Caco-2 (cell line): Measurements from ENCODE around the gene PIP4K2A. TPM values are rescaled to one million over a fixed set of nuclear protein-coding genes. Genes with fewer than 3 reads are reported as not detected.

Experiments
- BruUV-seq: library from RNA; stranded (reverse); fragments of 400-500 nt; replicated peaks from 2 replicates; lab custom pipeline; 2021; lab: Mats Ljungman, UMichigan
- CTCF ChIA-PET: fragments of 300-600 bp; sonication (Branson Sonifier 250); formaldehyde crosslinking; loops from one replicate; lab custom pipeline; 2022; ENCODE audit warnings: antibody characterized with exemption; lab: Charles Lee
- POLR2A ChIA-PET: fragments of 300-600 bp; sonication (Branson Sonifier 250); formaldehyde crosslinking; loops from one replicate; lab custom pipeline; 2022; ENCODE audit warnings: antibody characterized with exemption; lab: Charles Lee
- DNase-seq, 2 experiments: peaks; one replicate each; pipeline versions ENCODE4 v3.0.0 to v3.0.0-alpha.2; 2020 to 2022
- H3K27me3 ChIP-seq: replicated peaks from 2 replicates; pipeline ENCODE4 v1.6.0; 2011; ENCODE audit warnings: low read length; ENCODE audit not compliant: control insufficient read depth, insufficient read depth
- H3K36me3 ChIP-seq: 2 replicates; pipeline ENCODE4 v1.5.1; 2011; ENCODE audit warnings: low read length; ENCODE audit not compliant: control insufficient read depth, insufficient read depth
- H3K4me1 ChIP-seq: fragments of 250-450 bp; sonication (Bioruptor Pico); 2 replicates; pipeline ENCODE4 v1.5.1; 2020; ENCODE audit warnings: mild to moderate bottlenecking
- H3K4me3 ChIP-seq: 2 replicates; pipeline ENCODE4 v1.5.1; 2011; ENCODE audit warnings: low read depth, mild to moderate bottlenecking, control low read depth, low read length
- H3K9me3 ChIP-seq: fragments of 250-450 bp; sonication (Bioruptor Pico); 2 replicates; pipeline ENCODE4 v1.5.1; 2020; ENCODE audit warnings: mild to moderate bottlenecking, moderate library complexity
- H3K27ac Mint-ChIP-seq: one replicate; pipeline ENCODE4 v1.8.0; 2022; ENCODE audit warnings: mixed read lengths; ENCODE audit not compliant: unreplicated experiment
- H3K27me3 Mint-ChIP-seq: one replicate; pipeline ENCODE4 v1.8.0; 2022; ENCODE audit warnings: mixed read lengths; ENCODE audit not compliant: insufficient read depth, unreplicated experiment
- H3K36me3 Mint-ChIP-seq: one replicate; pipeline ENCODE4 v1.8.0; 2022; ENCODE audit warnings: mild to moderate bottlenecking, mixed read lengths; ENCODE audit not compliant: insufficient read depth, unreplicated experiment
- H3K4me1 Mint-ChIP-seq: one replicate; pipeline ENCODE4 v1.8.0; 2022; ENCODE audit warnings: low read depth, mixed read lengths; ENCODE audit not compliant: unreplicated experiment
- H3K4me3 Mint-ChIP-seq: one replicate; pipeline ENCODE4 v1.8.0; 2022; ENCODE audit warnings: mild to moderate bottlenecking, moderate library complexity, mixed read lengths; ENCODE audit not compliant: unreplicated experiment
- H3K9me3 Mint-ChIP-seq: one replicate; pipeline ENCODE4 v1.8.0; 2022; ENCODE audit warnings: mixed read lengths; ENCODE audit not compliant: unreplicated experiment
- CTCF ChIP-seq, 2 experiments: fragments of 200-600 bp in 1 of 2; IDR thresholded peaks; 1 replicate in 1 of 2; 2 replicates in 1 of 2; pipeline versions ENCODE4 v1.5.1 to v1.8.0; 2011 to 2022; ENCODE audit warnings: antibody characterized with exemption in 1 of 2, control low read depth in 1 of 2, inconsistent platforms in 1 of 2, low read depth in 1 of 2, low read length in 1 of 2, mild to moderate bottlenecking in 1 of 2, moderate library complexity in 1 of 2; ENCODE audit not compliant: insufficient read depth in 1 of 2, severe bottlenecking in 1 of 2, unreplicated experiment in 1 of 2
- intact Hi-C: fragments of 100-400 bp; cut with micrococcal nuclease; formaldehyde crosslinking; loops from one replicate; pipeline ENCODE4 v1.10.0; 2022; ENCODE audit not compliant: unreplicated experiment
- total RNA-seq: library from RNA; stranded (reverse); gene quantifications from 2 replicates; pipeline ENCODE4 v1.2.3, GENCODE V29; 2022

Gene PIP4K2A
- total RNA-seq, 1 experiment from 2014 or later: 26.9 TPM

GRCh38 chr10:22622242-22622806 lies 92.1 kb downstream of the PIP4K2A start:
- Histone ChIP-seq H3K27me3 (no peaks in the 10 kb centered on the region), H3K4me3 (no peak overlapping the region), H3K9me3 (no peaks in the 10 kb centered on the region), H3K4me1 (peaks cover 68% of the 10 kb centered on the region), H3K36me3 (no peaks in the 10 kb centered on the region)
- no peak for DNase-seq
- H3K4me1 Mint-ChIP-seq: peaks cover 62% of the 10 kb centered on the region
- intact Hi-C loops: loop anchor here (5.0 kb wide), 1 partner anchor 90 kb away; the partner anchor contains the start of gene PIP4K2A
- no peaks in the 10 kb centered on the region for H3K36me3 Mint-ChIP-seq
- ChIA-PET POLR2A (no interaction called here), CTCF (no interaction called here)
- no peaks in the 10 kb centered on the region for H3K27me3 Mint-ChIP-seq
- no TSS peak for BruUV-seq
- peak overlapping the region; percentile 64 for H3K27ac Mint-ChIP-seq
- H3K4me3 Mint-ChIP-seq: no peak overlapping the region
- TF ChIP-seq CTCF (IDR thresholded peaks at IDR 0.05; ENCODE audit: insufficient read depth in 1 of 2, low read depth in 1 of 2, low read length in 1 of 2, severe bottlenecking in 1 of 2, unreplicated experiment in 1 of 2): no peak
- no peaks in the 10 kb centered on the region for H3K9me3 Mint-ChIP-seq

GRCh38 chr10:22621726-22622125 lies 92.7 kb downstream of the PIP4K2A start:
- H3K4me3 ChIP-seq: no peak overlapping the region
- no TSS peak for BruUV-seq
- ChIA-PET CTCF (no interaction called here), POLR2A (no interaction called here)
- H3K27me3 ChIP-seq: no peaks in the 10 kb centered on the region
- no peaks in the 10 kb centered on the region for H3K9me3 ChIP-seq
- TF ChIP-seq CTCF (IDR thresholded peaks at IDR 0.05; ENCODE audit: insufficient read depth in 1 of 2, low read depth in 1 of 2, low read length in 1 of 2, severe bottlenecking in 1 of 2, unreplicated experiment in 1 of 2): no peak
- Mint-ChIP-seq H3K9me3 (no peaks in the 10 kb centered on the region), H3K27me3 (no peaks in the 10 kb centered on the region), H3K4me3 (no peak overlapping the region), H3K36me3 (no peaks in the 10 kb centered on the region), H3K4me1 (peaks cover 58% of the 10 kb centered on the region), H3K27ac (peak overlapping the region; percentile 64)
- H3K36me3 ChIP-seq: no peaks in the 10 kb centered on the region
- peaks cover 68% of the 10 kb centered on the region for H3K4me1 ChIP-seq
- intact Hi-C loops: loop anchor here (5.0 kb wide), 1 partner anchor 91 kb away; the partner anchor contains the start of gene PIP4K2A
- DNase-seq: no peak

- POLR2A ChIA-PET: no interaction called here
- intact Hi-C loops: loop anchor here (5.0 kb wide), 1 partner anchor 91 kb away; the partner anchor contains the start of gene PIP4K2A
- BruUV-seq: no TSS peak
- Mint-ChIP-seq H3K36me3 (no peaks in the 10 kb centered on the region), H3K4me1 (peaks cover 54% of the 10 kb centered on the region), H3K4me3 (no peak overlapping the region), H3K27me3 (no peaks in the 10 kb centered on the region), H3K27ac (no peak overlapping the region), H3K9me3 (no peaks in the 10 kb centered on the region)
- H3K4me1 ChIP-seq: peaks cover 68% of the 10 kb centered on the region
- CTCF ChIA-PET: no interaction called here
- no peak for TF ChIP-seq CTCF (IDR thresholded peaks at IDR 0.05; ENCODE audit: insufficient read depth in 1 of 2, low read depth in 1 of 2, low read length in 1 of 2, severe bottlenecking in 1 of 2, unreplicated experiment in 1 of 2)
- H3K27me3 ChIP-seq: no peaks in the 10 kb centered on the region
- H3K36me3 ChIP-seq: no peaks in the 10 kb centered on the region
- DNase-seq: no peak
- no peak overlapping the region for H3K4me3 ChIP-seq
- H3K9me3 ChIP-seq: no peaks in the 10 kb centered on the region
Measured at GRCh38 chr10:22620929-22621328, 93.4 kb downstream of the PIP4K2A start.
